Activated naive CD4-positive, alpha-beta T cell treated with anti-CD3 and anti-CD28 coated beads for 36 hours (primary cell): Measurements from ENCODE around the gene TMEM59L. TPM values are rescaled to one million over a fixed set of nuclear protein-coding genes. Genes with fewer than 3 reads are reported as not detected.
"Not testable (repeated sequence)": the region's sequence is repeated elsewhere in the genome, so short reads cannot be mapped to it uniquely, and the experiment has no call there.

Source experiments
- CTCF ChIA-PET: fragments of 350-600 bp; sonication (Branson Sonifier 250); formaldehyde crosslinking; loops from one replicate; lab custom pipeline; 2021; ENCODE audit warnings: antibody characterized with exemption; lab: Charles Lee
- DNase-seq: peaks from one replicate; pipeline ENCODE4 v3.0.0-alpha.2; 2020
- H3K27ac Mint-ChIP-seq: one replicate; pipeline ENCODE4 v1.8.0; 2021; ENCODE audit warnings: mild to moderate bottlenecking, mixed read lengths
- H3K27me3 Mint-ChIP-seq: one replicate; pipeline ENCODE4 v1.8.0; 2021; ENCODE audit warnings: low read depth, mixed read lengths
- H3K36me3 Mint-ChIP-seq: one replicate; pipeline ENCODE4 v1.8.0; 2021; ENCODE audit warnings: low read depth, mixed read lengths
- H3K4me1 Mint-ChIP-seq: one replicate; pipeline ENCODE4 v1.8.0; 2021; ENCODE audit warnings: low read depth, mixed read lengths
- H3K4me3 Mint-ChIP-seq: one replicate; pipeline ENCODE4 v1.8.0; 2021; ENCODE audit warnings: mild to moderate bottlenecking, moderate library complexity, mixed read lengths
- H3K9me3 Mint-ChIP-seq: one replicate; pipeline ENCODE4 v1.8.0; 2021; ENCODE audit warnings: mixed read lengths
- intact Hi-C: fragments of 100-400 bp; cut with micrococcal nuclease; formaldehyde crosslinking; loops from one replicate; pipeline ENCODE4 v1.15.1; 2023
- total RNA-seq, 2 experiments: library from RNA; stranded (reverse); gene quantifications; one replicate each; pipeline ENCODE4 v1.2.3, GENCODE V29; 2021

Gene TMEM59L
- total RNA-seq, 2 experiments from 2014 or later = 0.21 to 0.40 TPM

GRCh38 chr19:18587962-18588610 lies 24.6 kb upstream of the TMEM59L start:
- H3K27ac Mint-ChIP-seq = peak overlapping the region; percentile 83
- CTCF ChIA-PET = interaction anchor here (0.9 to 4.4 kb wide), 15 partner anchors 9 to 331 kb away, joined by 3 to 39 read pairs (median 4); partner anchors contain the start of genes COPE, CRTC1, DDX49 and ELL
- peaks cover 6% of the 10 kb centered on the region for H3K36me3 Mint-ChIP-seq
- peak overlapping the region; percentile 87 for H3K4me3 Mint-ChIP-seq
- DNase-seq = no peak
- H3K4me1 Mint-ChIP-seq = peaks cover 25% of the 10 kb centered on the region
- intact Hi-C loops = loop anchor here (1.0 to 5.0 kb wide), 5 partner anchors 17 to 136 kb away; partner anchors contain the start of genes KLHL26 and UBA52
- no peaks in the 10 kb centered on the region for H3K27me3 Mint-ChIP-seq
- no peaks in the 10 kb centered on the region for H3K9me3 Mint-ChIP-seq

DNA sequence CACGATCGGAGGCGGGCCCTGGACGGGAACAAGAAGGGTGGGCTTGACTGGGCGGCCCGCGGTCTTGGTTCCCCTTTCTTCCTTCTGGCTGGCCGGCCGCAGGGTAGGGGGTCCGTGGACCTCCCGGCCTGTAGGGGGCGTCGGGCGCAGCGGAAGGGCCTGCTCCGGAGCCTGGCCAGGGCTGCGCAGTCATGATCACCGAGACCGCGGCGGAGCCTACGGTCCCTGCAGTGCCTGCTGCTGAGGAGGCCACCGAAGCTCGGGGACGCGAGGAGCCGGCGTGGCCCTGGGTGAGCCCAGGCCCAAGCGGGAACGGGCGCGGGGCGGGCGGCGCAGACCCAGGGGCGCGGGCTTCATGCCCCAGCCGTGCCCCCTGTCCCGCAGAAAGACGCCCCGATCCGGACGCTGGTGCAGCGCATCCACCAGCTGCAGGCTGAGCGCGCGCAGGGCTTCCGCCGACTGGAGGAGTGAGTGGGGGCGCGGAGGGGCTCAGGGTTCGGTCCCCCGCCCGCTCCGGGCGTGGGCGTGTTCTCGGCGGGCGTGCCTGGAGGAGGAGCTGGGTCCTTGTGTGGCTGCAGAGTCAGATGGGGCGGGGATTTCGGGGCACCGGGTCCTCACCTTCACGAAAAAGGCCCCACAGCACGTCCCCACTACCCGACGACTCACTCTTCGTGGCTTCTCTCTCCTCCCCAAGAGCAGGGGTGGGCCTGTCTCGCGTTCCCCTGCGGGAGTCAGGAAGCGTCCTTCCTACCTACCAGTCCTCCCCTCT lies 23.9 kb upstream of the TMEM59L start, which contains the start of gene REX1BD:
Gene REX1BD (plus strand): TSS at position 188 of the 769 bp plus-strand sequence. CDS start 4 bp downstream, at position 192.
- CTCF ChIA-PET = interaction anchor here (0.6 to 4.4 kb wide), 22 partner anchors 8 to 550 kb away, joined by 3 to 39 read pairs (median 3); partner anchors contain the start of genes COPE, CRTC1, DDX49 and ELL
- Mint-ChIP-seq H3K27me3 (no peaks in the 10 kb centered on the region), H3K4me1 (peaks cover 27% of the 10 kb centered on the region), H3K36me3 (peaks cover 6% of the 10 kb centered on the region), H3K4me3 (peak within 1 kb of the TSS; percentile 87), H3K27ac (peak within 1 kb of the TSS; percentile 87), H3K9me3 (no peaks in the 10 kb centered on the region)
- intact Hi-C loops = loop anchor here (1.0 to 5.0 kb wide), 8 partner anchors 17 to 331 kb away; partner anchors contain the start of genes COPE, DDX49, ELL and KLHL26
- peak; percentile 83 for DNase-seq

DNA sequence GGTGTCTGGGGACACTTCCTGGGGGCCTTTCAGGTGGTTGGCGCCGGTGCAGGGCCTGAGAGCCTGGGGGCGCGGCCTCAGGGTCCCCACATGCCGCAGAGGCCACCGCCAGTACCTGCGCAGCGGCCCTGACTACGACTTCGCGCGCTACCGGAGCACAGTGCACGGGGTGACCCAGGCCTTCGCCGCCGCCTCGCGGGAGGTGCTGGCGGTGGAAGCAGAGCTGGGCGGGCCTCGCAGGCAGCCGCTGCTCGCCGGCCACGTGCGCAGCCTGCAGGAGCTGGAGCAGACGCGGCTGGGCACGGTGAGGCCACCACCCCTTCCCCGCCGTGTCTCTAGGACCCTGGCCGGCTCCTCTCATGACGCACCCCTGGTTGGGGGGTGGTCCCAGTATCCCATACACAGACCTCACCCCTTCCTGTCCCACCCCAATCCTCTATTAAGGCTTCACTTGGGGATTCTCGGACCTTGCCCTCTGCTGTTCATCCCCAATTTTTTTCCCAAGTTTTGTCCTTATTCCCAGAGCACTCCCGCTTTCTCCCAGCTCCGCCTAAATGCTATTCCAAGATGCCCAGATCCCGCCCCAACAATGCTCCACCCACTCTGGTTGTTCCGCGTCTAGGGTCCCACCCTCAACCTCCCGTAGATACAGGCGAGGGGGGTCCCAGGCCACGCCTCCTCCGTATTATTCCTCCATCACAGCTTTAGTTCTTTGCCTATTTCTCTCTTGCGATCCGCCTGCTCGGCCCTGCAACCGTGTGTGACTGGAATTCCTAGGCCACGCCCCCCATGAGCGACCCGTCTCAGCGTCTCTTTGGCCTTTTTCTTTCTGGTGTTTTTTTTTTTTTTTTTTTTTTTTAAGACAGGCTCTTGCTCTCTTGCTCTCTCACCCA lies 23.0 kb upstream of the TMEM59L start:
- Mint-ChIP-seq H3K27ac (peak overlapping the region; percentile 87), H3K27me3 (no peaks in the 10 kb centered on the region), H3K9me3 (no peaks in the 10 kb centered on the region), H3K4me1 (peaks cover 29% of the 10 kb centered on the region), H3K4me3 (peak overlapping the region; percentile 87), H3K36me3 (peaks cover 6% of the 10 kb centered on the region)
- DNase-seq = peak; percentile 80
- intact Hi-C loops = loop anchor here (1.0 to 5.0 kb wide), 8 partner anchors 32 to 330 kb away; partner anchors contain the start of genes COPE, CRTC1, DDX49 and ELL
- CTCF ChIA-PET = interaction anchor here (0.5 to 4.4 kb wide), 20 partner anchors 13 to 363 kb away, joined by 3 to 39 read pairs (median 3); partner anchors contain the start of genes COPE, CRTC1, DDX49 and ELL

DNA sequence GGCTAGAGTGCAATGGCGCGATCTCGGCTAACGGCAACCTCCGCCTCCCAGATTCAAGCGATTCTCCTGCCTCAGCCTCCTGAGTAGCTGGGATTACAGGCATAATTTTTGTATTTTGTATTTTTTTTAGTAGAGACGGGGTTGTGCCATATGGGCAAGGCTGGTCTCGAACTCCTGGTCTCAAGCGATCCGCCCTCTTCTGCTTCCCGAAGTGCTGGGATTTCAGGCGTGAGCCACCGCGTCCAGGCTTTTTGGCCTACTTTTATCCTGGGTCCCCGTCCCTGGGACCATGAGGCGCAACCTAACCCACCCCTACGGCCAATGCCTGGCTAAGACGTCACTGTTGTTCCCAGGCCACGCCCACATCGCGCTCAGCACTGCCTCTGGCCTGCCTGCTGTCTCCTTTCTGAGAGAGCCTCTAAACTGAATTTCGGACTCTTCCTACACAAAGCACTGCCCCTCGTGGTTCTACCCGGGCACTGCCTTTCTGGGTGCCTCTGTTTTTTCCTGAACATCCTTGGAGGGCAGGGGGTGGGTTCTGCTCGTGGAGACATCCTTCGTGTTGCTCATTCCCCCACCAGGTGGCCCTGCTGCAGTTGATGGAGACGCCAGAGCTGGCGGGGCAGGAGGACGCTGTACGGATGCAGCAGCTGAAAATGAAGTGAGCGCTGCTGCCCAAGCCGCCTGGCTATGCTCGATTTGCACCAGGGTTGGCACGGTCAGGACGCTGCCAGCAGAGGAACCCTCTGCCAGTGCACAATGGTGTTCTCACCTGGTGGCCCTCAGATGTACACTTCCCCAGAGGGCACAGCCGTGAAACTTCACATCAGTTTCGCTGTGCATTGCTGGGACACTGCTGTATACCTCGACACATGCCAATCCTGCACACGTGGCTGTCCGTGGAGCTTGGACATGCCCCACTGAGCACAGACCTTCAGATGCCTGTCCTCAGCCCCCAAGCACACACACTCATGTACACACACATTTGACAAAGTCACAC lies 22.1 kb upstream of the TMEM59L start:
- CTCF ChIA-PET = interaction anchor here (0.7 to 4.4 kb wide), 6 partner anchors 18 to 156 kb away, joined by 3 to 39 read pairs (median 3); partner anchors contain the start of genes KXD1, TMEM59L and UBA52
- Mint-ChIP-seq H3K9me3 (no peaks in the 10 kb centered on the region), H3K4me3 (peak overlapping the region; percentile 87), H3K27ac (peak overlapping the region; percentile 56), H3K27me3 (no peaks in the 10 kb centered on the region), H3K36me3 (peaks cover 6% of the 10 kb centered on the region), H3K4me1 (peaks cover 28% of the 10 kb centered on the region)
- DNase-seq = peak; percentile 37
- intact Hi-C loops = loop anchor here (5.0 kb wide), 2 partner anchors 92 to 197 kb away; partner anchors contain the start of gene CRTC1

- Mint-ChIP-seq H3K9me3 (no peaks in the 10 kb centered on the region), H3K36me3 (peaks cover 6% of the 10 kb centered on the region), H3K27me3 (no peaks in the 10 kb centered on the region), H3K4me3 (no peak overlapping the region), H3K4me1 (peaks cover 31% of the 10 kb centered on the region), H3K27ac (no peak overlapping the region)
- intact Hi-C loops = loop anchor here (5.0 kb wide), 2 partner anchors 90 to 195 kb away; partner anchors contain the start of gene CRTC1
- no peak for DNase-seq
- CTCF ChIA-PET = interaction anchor here (0.7 to 4.4 kb wide), 4 partner anchors 20 to 324 kb away, joined by 3 to 39 read pairs (median 6); partner anchors contain the start of gene UBA52
These were observed 20.8 kb upstream of the TMEM59L start for GRCh38 chr19:18591735-18592385.

DNA sequence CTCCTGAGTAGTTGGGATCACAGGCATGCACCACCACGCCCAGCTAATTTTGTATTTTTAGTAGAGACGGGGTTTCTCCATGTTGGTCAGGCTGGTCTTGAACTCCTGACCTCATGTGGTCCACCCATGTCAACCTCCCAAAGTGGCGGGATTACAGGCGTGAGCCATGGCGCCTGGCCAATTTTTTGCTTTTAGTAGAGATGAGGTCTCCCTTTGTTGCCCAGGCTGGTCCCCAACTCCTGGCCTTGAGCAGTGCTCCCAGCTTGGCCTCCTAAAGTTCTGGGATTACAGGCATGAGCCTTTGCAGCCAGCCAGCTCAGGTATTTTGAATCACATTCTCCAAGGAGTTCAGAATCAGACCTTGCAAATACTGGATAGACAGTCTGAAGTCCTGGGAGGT lies 19.9 kb upstream of the TMEM59L start:
- not testable (repeated sequence) for H3K4me3 Mint-ChIP-seq, H3K9me3 Mint-ChIP-seq, H3K36me3 Mint-ChIP-seq, H3K27me3 Mint-ChIP-seq, DNase-seq, H3K27ac Mint-ChIP-seq
- CTCF ChIA-PET = interaction anchor here (0.5 to 2.2 kb wide), 7 partner anchors 22 to 789 kb away, joined by 3 to 10 read pairs (median 4); no protein-coding TSS in a partner anchor
- peaks cover 28% of the 10 kb centered on the region for H3K4me1 Mint-ChIP-seq
- intact Hi-C loops = loop anchor here (5.0 kb wide), 2 partner anchors 90 to 195 kb away; partner anchors contain the start of gene CRTC1

DNA sequence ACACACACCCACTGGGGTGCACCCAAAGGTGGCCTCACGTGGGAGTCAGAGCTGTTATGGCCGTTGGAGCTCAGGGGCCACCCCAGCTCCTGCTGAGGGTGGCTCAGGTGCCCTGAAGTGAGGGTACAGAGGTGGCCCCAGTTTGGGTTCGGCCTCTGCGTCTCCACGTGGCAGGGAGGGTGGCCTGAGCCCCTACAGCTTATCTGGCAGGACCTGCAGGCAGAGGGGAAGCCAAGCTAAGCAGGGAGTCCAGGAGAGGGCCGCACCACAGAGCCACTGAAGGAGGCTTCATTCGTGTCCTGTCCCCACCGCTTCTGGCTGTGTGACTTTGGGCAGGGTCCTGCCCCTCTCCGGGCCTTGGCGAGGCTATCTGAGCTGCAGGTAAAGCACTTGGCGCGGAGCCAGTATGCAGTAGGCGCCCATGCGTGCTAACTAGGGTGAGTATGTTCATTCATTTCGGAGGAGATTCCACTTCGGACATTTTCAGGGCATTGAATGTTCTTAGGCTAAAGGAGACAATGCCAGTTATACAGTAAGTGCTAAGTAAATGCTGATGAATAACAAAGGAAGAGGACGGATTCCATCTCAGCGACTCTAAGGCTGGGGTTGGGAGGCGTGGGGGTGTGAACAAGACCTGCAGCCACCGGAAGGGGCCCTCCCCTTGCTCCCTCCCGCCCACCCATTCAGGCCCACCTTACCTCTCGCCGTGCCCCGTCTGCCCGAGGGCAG lies 19.1 kb upstream of the TMEM59L start:
- no peaks in the 10 kb centered on the region for H3K27me3 Mint-ChIP-seq
- no peak overlapping the region for H3K27ac Mint-ChIP-seq
- peaks cover 21% of the 10 kb centered on the region for H3K4me1 Mint-ChIP-seq
- CTCF ChIA-PET = interaction anchor here (0.5 to 2.2 kb wide), 16 partner anchors 8 to 746 kb away, joined by 3 to 10 read pairs (median 4); no protein-coding TSS in a partner anchor
- H3K36me3 Mint-ChIP-seq = peaks cover 6% of the 10 kb centered on the region
- no peak overlapping the region for H3K4me3 Mint-ChIP-seq
- intact Hi-C loops = loop anchor here (1.0 to 5.0 kb wide), 4 partner anchors 71 to 254 kb away; partner anchors contain the start of genes CRTC1 and ELL
- DNase-seq = no peak
- no peaks in the 10 kb centered on the region for H3K9me3 Mint-ChIP-seq

GRCh38 chr19:18594096-18594823 lies 18.4 kb upstream of the TMEM59L start:
- peak; percentile 75 for DNase-seq
- Mint-ChIP-seq H3K27ac (no peak overlapping the region), H3K27me3 (peaks cover 2% of the 10 kb centered on the region), H3K36me3 (peaks cover 6% of the 10 kb centered on the region), H3K4me3 (peak overlapping the region; percentile 61), H3K9me3 (no peaks in the 10 kb centered on the region), H3K4me1 (peaks cover 21% of the 10 kb centered on the region)
- CTCF ChIA-PET = interaction anchor here (0.5 to 1.8 kb wide), 14 partner anchors 9 to 747 kb away, joined by 3 to 8 read pairs (median 4); no protein-coding TSS in a partner anchor
- intact Hi-C loops = loop anchor here (1.0 to 5.0 kb wide), 4 partner anchors 72 to 253 kb away; partner anchors contain the start of genes CRTC1 and ELL
